WTC11 (cell line): ENCODE data around the gene IPO11. TPM values are rescaled to one million over a fixed set of nuclear protein-coding genes. Genes with fewer than 3 reads are reported as not detected.

Experiments
- ARID4B ChIP-seq: sonication (generic); formaldehyde crosslinking; IDR thresholded peaks from 2 replicates; pipeline ENCODE4 v1.8.0; 2023; ENCODE audit warnings: missing genetic modification reagents, mild to moderate bottlenecking, borderline replicate concordance
- ATF1 ChIP-seq: sonication (generic); formaldehyde crosslinking; IDR thresholded peaks from 2 replicates; pipeline ENCODE4 v1.8.1; 2023; ENCODE audit warnings: mild to moderate bottlenecking, moderate library complexity, missing genetic modification reagents
- ELF4 ChIP-seq: sonication (generic); formaldehyde crosslinking; IDR thresholded peaks from 2 replicates; pipeline ENCODE4 v1.8.1; 2022; ENCODE audit warnings: low read depth, mild to moderate bottlenecking, moderate library complexity, missing genetic modification reagents
- FOXP1 ChIP-seq: sonication (generic); formaldehyde crosslinking; IDR thresholded peaks from 2 replicates; pipeline ENCODE4 v1.8.0; 2022; ENCODE audit warnings: missing genetic modification reagents, mild to moderate bottlenecking, moderate library complexity, borderline replicate concordance
- GRHL2 ChIP-seq: fragments of 250-450 bp; sonication (Bioruptor Pico); IDR thresholded peaks from 2 replicates; pipeline ENCODE4 v1.8.0; 2022; ENCODE audit warnings: mild to moderate bottlenecking, moderate library complexity; ENCODE audit not compliant: insufficient replicate concordance, severe bottlenecking
- MAX ChIP-seq: sonication (generic); formaldehyde crosslinking; IDR thresholded peaks from 2 replicates; pipeline ENCODE4 v1.8.0; 2022; ENCODE audit warnings: mild to moderate bottlenecking, missing genetic modification reagents
- MXD4 ChIP-seq: fragments of 250-450 bp; sonication (Bioruptor Pico); IDR thresholded peaks from 2 replicates; pipeline ENCODE4 v1.8.0; 2021; ENCODE audit warnings: mild to moderate bottlenecking, moderate library complexity, borderline replicate concordance
- NFATC4 ChIP-seq: fragments of 250-450 bp; sonication (Bioruptor Pico); IDR thresholded peaks from 2 replicates; pipeline ENCODE4 v1.9.0; 2021; ENCODE audit warnings: mild to moderate bottlenecking
- NFE2L1 ChIP-seq: sonication (generic); formaldehyde crosslinking; IDR thresholded peaks from 2 replicates; pipeline ENCODE4 v1.8.1; 2023; ENCODE audit warnings: missing genetic modification reagents
- OVOL2 ChIP-seq: fragments of 250-450 bp; sonication (Bioruptor Pico); IDR thresholded peaks from 2 replicates; pipeline ENCODE4 v1.9.0; 2021; ENCODE audit warnings: mild to moderate bottlenecking, borderline replicate concordance
- RELA ChIP-seq: sonication (generic); formaldehyde crosslinking; IDR thresholded peaks from 2 replicates; pipeline ENCODE4 v1.8.1; 2022; ENCODE audit warnings: missing genetic modification reagents, mild to moderate bottlenecking, borderline replicate concordance
- SOX15 ChIP-seq: fragments of 250-450 bp; sonication (Bioruptor Pico); IDR thresholded peaks from 2 replicates; pipeline ENCODE4 v1.9.0; 2021; ENCODE audit warnings: mild to moderate bottlenecking
- TEAD4 ChIP-seq: sonication (generic); formaldehyde crosslinking; IDR thresholded peaks from 2 replicates; pipeline ENCODE4 v1.8.0; 2022; ENCODE audit warnings: mild to moderate bottlenecking, missing genetic modification reagents
- TP53 ChIP-seq: sonication (generic); formaldehyde crosslinking; IDR thresholded peaks from 2 replicates; pipeline ENCODE4 v1.8.1; 2023; ENCODE audit warnings: mild to moderate bottlenecking, missing genetic modification reagents
- USF1 ChIP-seq: sonication (generic); formaldehyde crosslinking; IDR thresholded peaks from 2 replicates; pipeline ENCODE4 v1.8.0; 2022; ENCODE audit warnings: mild to moderate bottlenecking, missing genetic modification reagents
- ZNF121 ChIP-seq: sonication (generic); formaldehyde crosslinking; IDR thresholded peaks from 2 replicates; pipeline ENCODE4 v1.8.0; 2023; ENCODE audit warnings: missing genetic modification reagents
- ZNF219 ChIP-seq: sonication (generic); formaldehyde crosslinking; IDR thresholded peaks from 2 replicates; pipeline ENCODE4 v1.8.0; 2023; ENCODE audit warnings: missing genetic modification reagents, mild to moderate bottlenecking, borderline replicate concordance
- ZNF232 ChIP-seq: sonication (generic); formaldehyde crosslinking; IDR thresholded peaks from 2 replicates; pipeline ENCODE4 v1.8.0; 2022; ENCODE audit warnings: mild to moderate bottlenecking, missing genetic modification reagents
- ZNF317 ChIP-seq: sonication (generic); formaldehyde crosslinking; IDR thresholded peaks from 2 replicates; pipeline ENCODE4 v1.8.1; 2023; ENCODE audit warnings: low read depth, mild to moderate bottlenecking, moderate library complexity, missing genetic modification reagents, borderline replicate concordance
- ZNF396 ChIP-seq: fragments of 250-450 bp; sonication (Bioruptor Pico); IDR thresholded peaks from 2 replicates; pipeline ENCODE4 v1.8.0; 2021; ENCODE audit warnings: mild to moderate bottlenecking, moderate library complexity, borderline replicate concordance
- ZNF416 ChIP-seq: fragments of 250-450 bp; sonication (Bioruptor Pico); IDR thresholded peaks from 2 replicates; pipeline ENCODE4 v1.9.0; 2021; ENCODE audit warnings: mild to moderate bottlenecking, inconsistent platforms
- total RNA-seq: library from RNA; stranded (reverse); gene quantifications from 3 replicates; pipeline ENCODE4 v1.2.3, GENCODE V29; 2021
- TF ChIP-seq, protein P1 (sequence below): fragments of 250-450 bp; sonication (Bioruptor Pico); IDR thresholded peaks from 2 replicates; pipeline ENCODE4 v1.8.0; 2021; ENCODE audit warnings: mild to moderate bottlenecking
- TF ChIP-seq, protein P2 (sequence below): sonication (generic); formaldehyde crosslinking; IDR thresholded peaks from 2 replicates; pipeline ENCODE4 v1.8.0; 2022; ENCODE audit warnings: missing genetic modification reagents
- TF ChIP-seq, protein P3 (sequence below): sonication (generic); formaldehyde crosslinking; conservative IDR thresholded peaks from 2 replicates; pipeline ENCODE4 v1.8.1; 2022; ENCODE audit warnings: mild to moderate bottlenecking, missing genetic modification reagents
- TF ChIP-seq, protein P4 (sequence below): fragments of 250-450 bp; sonication (Bioruptor Pico); conservative IDR thresholded peaks from 2 replicates; pipeline ENCODE4 v1.9.0; 2021; ENCODE audit warnings: mild to moderate bottlenecking

The IPO11 gene
- total RNA-seq, 1 experiment from 2014 or later, result 61.9 TPM

DNA sequence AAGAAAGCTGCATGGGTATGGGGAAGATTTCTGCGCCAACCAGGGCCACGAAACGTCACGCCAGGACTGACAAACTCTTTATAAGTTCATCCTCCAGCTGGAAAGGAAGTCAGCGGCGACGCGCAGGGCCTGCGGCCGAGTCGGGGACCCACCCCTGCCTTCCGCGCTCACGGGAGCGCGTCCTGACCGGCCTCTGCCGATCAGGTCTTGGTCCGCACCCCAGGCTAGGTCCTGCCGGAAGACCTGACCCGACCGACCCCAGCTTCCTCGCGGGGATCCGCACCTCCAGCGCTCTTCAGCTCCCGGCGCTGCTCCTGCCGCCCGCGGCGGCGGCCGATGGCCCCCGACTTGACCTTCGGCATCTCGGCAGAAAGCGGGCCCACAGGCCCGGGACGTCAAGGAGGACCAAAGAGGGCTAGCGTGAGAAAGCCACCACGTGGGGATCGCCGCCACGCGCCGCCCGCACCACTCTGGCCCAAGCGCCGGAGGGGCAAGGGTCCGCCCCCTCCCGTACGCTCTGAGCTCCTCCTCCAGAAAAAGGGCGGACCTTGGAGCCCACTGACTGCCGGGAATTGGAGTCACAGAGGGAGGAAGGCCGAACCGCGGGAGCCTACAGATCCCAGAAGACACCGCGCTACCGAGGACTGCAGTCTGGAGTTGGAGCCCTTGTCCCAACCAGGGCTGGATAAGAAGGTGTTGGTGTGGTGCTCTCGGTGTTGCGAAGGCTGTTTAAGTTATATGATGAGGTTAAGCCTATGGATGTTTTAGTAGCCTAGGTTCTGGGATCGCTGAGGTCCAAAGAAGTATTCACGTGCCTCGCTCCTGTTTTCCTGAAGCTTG is 8.9 kb upstream of the IPO11 start, which contains the start of gene DIMT1 (continued):
- TF ChIP-seq, protein P1, sequence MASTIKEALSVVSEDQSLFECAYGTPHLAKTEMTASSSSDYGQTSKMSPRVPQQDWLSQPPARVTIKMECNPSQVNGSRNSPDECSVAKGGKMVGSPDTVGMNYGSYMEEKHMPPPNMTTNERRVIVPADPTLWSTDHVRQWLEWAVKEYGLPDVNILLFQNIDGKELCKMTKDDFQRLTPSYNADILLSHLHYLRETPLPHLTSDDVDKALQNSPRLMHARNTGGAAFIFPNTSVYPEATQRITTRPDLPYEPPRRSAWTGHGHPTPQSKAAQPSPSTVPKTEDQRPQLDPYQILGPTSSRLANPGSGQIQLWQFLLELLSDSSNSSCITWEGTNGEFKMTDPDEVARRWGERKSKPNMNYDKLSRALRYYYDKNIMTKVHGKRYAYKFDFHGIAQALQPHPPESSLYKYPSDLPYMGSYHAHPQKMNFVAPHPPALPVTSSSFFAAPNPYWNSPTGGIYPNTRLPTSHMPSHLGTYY (CRISPR knock-in tag), result no peak
- peak; percentile 95 for TF ChIP-seq FOXP1 (CRISPR knock-in tag)
- TF ChIP-seq, protein P2, sequence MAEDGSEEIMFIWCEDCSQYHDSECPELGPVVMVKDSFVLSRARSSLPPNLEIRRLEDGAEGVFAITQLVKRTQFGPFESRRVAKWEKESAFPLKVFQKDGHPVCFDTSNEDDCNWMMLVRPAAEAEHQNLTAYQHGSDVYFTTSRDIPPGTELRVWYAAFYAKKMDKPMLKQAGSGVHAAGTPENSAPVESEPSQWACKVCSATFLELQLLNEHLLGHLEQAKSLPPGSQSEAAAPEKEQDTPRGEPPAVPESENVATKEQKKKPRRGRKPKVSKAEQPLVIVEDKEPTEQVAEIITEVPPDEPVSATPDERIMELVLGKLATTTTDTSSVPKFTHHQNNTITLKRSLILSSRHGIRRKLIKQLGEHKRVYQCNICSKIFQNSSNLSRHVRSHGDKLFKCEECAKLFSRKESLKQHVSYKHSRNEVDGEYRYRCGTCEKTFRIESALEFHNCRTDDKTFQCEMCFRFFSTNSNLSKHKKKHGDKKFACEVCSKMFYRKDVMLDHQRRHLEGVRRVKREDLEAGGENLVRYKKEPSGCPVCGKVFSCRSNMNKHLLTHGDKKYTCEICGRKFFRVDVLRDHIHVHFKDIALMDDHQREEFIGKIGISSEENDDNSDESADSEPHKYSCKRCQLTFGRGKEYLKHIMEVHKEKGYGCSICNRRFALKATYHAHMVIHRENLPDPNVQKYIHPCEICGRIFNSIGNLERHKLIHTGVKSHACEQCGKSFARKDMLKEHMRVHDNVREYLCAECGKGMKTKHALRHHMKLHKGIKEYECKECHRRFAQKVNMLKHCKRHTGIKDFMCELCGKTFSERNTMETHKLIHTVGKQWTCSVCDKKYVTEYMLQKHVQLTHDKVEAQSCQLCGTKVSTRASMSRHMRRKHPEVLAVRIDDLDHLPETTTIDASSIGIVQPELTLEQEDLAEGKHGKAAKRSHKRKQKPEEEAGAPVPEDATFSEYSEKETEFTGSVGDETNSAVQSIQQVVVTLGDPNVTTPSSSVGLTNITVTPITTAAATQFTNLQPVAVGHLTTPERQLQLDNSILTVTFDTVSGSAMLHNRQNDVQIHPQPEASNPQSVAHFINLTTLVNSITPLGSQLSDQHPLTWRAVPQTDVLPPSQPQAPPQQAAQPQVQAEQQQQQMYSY (CRISPR knock-in tag), result no peak
- no peak for TF ChIP-seq ZNF121
- TF ChIP-seq TEAD4 (CRISPR knock-in tag), result no peak
- no peak for TF ChIP-seq ZNF396 (CRISPR knock-in tag)
- TF ChIP-seq NFATC4, result no peak
- peak; percentile 97 for TF ChIP-seq MAX
- no peak for TF ChIP-seq ZNF317
- no peak for TF ChIP-seq ZNF416 (CRISPR knock-in tag)
- TF ChIP-seq ZNF232 (CRISPR knock-in tag), result no peak
- TF ChIP-seq, protein P3, sequence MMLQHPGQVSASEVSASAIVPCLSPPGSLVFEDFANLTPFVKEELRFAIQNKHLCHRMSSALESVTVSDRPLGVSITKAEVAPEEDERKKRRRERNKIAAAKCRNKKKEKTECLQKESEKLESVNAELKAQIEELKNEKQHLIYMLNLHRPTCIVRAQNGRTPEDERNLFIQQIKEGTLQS (CRISPR knock-in tag), result no peak
- no peak for TF ChIP-seq ZNF219 (CRISPR knock-in tag)
- TF ChIP-seq, protein P4, sequence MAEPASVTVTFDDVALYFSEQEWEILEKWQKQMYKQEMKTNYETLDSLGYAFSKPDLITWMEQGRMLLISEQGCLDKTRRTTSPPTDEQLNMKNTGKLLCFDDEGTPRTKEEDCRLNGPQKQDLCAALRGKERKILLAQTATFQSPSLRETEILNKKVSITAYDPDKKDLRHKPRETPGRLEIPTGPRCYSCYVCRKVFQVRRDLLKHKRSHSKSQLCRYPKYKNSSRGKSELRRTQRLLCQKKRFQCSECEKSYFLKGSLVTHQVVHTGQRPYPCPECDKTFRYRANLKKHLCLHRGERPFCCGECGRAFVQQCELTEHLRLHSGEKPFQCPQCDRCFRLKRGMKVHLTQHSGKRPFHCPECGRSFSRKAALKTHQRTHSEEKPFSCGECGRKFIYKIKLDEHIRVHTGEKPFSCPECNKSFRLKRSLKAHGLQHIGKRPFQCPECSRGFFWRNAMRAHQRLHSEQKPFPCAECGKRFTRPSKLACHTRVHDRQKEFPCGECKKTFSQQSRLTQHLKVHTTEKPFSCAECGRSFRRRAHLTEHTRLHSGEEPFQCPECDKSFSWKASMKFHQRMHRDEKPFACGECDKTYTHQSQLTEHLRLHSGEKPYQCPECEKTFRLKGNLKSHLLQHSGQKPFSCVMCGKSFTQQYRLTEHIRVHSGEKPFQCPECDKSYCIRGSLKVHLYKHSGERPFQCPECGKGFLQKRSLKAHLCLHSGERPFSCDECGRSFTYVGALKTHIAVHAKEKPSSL (CRISPR knock-in tag), result no peak
- no peak for TF ChIP-seq OVOL2
- TF ChIP-seq SOX15, result no peak
- no peak for TF ChIP-seq TP53 (CRISPR knock-in tag)
- TF ChIP-seq RELA (CRISPR knock-in tag), result no peak
- peak; percentile 95 for TF ChIP-seq ARID4B (CRISPR knock-in tag)
- no peak for TF ChIP-seq ATF1 (CRISPR knock-in tag)
- peak; percentile 73 for TF ChIP-seq USF1
- no peak for TF ChIP-seq GRHL2 (CRISPR knock-in tag)
- no peak for TF ChIP-seq MXD4 (CRISPR knock-in tag)
- TF ChIP-seq NFE2L1, result 0 out of 2 replicates have a peak, but pooled peaks have one; percentile 26
- TF ChIP-seq ELF4 (CRISPR knock-in tag), result 0 out of 2 replicates have a peak, but pooled peaks have one; percentile 53
